ENCODE results near the gene F2RL3. TPM values are rescaled to one million over a fixed set of nuclear protein-coding genes. Genes with fewer than 3 reads are reported as not detected.

The F2RL3 gene
- 0.45 TPM for polyA plus RNA-seq (2013)

- peak within 1 kb of the TSS in 4 of 7 experiments; percentile 28 to 61 (median 42) for H3K4me3 ChIP-seq (ENCODE audit: control insufficient read depth in 1 of 7, extremely low read depth in 1 of 7, insufficient read depth in 4 of 7, low read depth in 2 of 7, low read length in 6 of 7)
- POLR2A ChIA-PET = interaction anchor here (0.8 kb wide), 1 partner anchor 266 kb away, joined by 3 read pairs; no protein-coding TSS in a partner anchor
- CTCF ChIA-PET = interaction anchor here (0.7 kb wide), 1 partner anchor 11 kb away, joined by 4 read pairs; no protein-coding TSS in a partner anchor
- no peaks in the 10 kb centered on the region for H3K27me3 ChIP-seq (replicated peaks in 2 of 5; ENCODE audit: control insufficient read depth in 4 of 5, insufficient read depth in 5 of 5, low read length in 4 of 5)
- no peaks in the 10 kb centered on the region for H3K9me3 ChIP-seq (ENCODE audit: control extremely low read depth in 1 of 5, control insufficient read depth in 4 of 5, insufficient read depth in 2 of 5, low read depth in 1 of 5, low read length in 4 of 5)
- H3K27ac ChIP-seq (ENCODE audit: insufficient read depth in 1 of 2, low read depth in 1 of 2, low read length in 2 of 2, poor library complexity in 1 of 2, severe bottlenecking in 2 of 2) = peak within 1 kb of the TSS in 1 of 2 experiments; percentile 73
- peaks cover 6 to 61% (median 52%) of the 10 kb centered on the region in 4 experiments for H3K4me1 ChIP-seq (ENCODE audit: control extremely low read depth in 1 of 4, control insufficient read depth in 4 of 4, insufficient read depth in 4 of 4, low read length in 3 of 4)
- WGBS (ENCODE audit: insufficient coverage) = 0% methylated on average over 17 of the region's 31 CpGs
- peak; percentile 93 to 98 (median 98) for DNase-seq
- no peaks in the 10 kb centered on the region for H3K36me3 ChIP-seq (ENCODE audit: control insufficient read depth in 4 of 4, insufficient read depth in 4 of 4, low read length in 3 of 4)
Observed at GRCh38 chr19:16888629-16889365, at the start of gene F2RL3. TSS of gene F2RL3 (plus strand) at chr19:16888999. CDS start at chr19:16889190, 191 bp downstream.

GRCh38 chr19:16841391-16841926 is 47.3 kb upstream of the F2RL3 start:
- POLR2A ChIA-PET = no interaction called here
- DNase-seq = no peak
- H3K9me3 ChIP-seq (ENCODE audit: control extremely low read depth in 1 of 5, control insufficient read depth in 4 of 5, insufficient read depth in 2 of 5, low read depth in 1 of 5, low read length in 4 of 5) = no peaks in the 10 kb centered on the region
- peaks cover 0 to 2% (median under 1%) of the 10 kb centered on the region in 4 experiments for H3K4me1 ChIP-seq (ENCODE audit: control extremely low read depth in 1 of 4, control insufficient read depth in 4 of 4, insufficient read depth in 4 of 4, low read length in 3 of 4)
- 97% methylated on average over 12 of the region's 15 CpGs for WGBS (ENCODE audit: insufficient coverage)
- H3K27me3 ChIP-seq (replicated peaks in 2 of 5; ENCODE audit: control insufficient read depth in 4 of 5, insufficient read depth in 5 of 5, low read length in 4 of 5) = no peaks in the 10 kb centered on the region
- H3K4me3 ChIP-seq (ENCODE audit: control insufficient read depth in 1 of 7, extremely low read depth in 1 of 7, insufficient read depth in 4 of 7, low read depth in 2 of 7, low read length in 6 of 7) = no peak overlapping the region
- CTCF ChIA-PET = no interaction called here
- peaks cover 10 to 86% (median 54%) of the 10 kb centered on the region in 4 experiments for H3K36me3 ChIP-seq (ENCODE audit: control insufficient read depth in 4 of 4, insufficient read depth in 4 of 4, low read length in 3 of 4)
- no peak overlapping the region for H3K27ac ChIP-seq (ENCODE audit: insufficient read depth in 1 of 2, low read depth in 1 of 2, low read length in 2 of 2, poor library complexity in 1 of 2, severe bottlenecking in 2 of 2)

DNA sequence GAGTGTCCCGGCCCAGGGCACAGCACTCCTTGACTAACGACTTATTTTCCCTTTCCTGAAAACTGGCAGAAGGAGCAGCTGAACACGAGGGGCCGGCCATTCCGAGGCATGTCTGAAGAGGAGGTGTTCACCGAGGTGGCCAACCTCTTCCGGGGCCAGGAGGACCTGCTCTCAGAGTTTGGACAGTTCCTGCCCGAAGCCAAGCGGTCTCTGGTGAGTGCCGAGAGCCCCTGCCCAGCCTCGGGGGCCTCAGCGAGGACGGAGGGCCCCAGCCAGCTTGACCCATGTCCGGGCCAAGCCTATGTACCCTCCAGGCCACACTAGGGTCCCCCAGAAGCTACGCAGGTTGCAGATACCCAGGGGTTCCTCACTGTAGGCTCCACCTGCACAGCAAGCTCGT is 41.9 kb upstream of the F2RL3 start:
- H3K4me3 ChIP-seq (ENCODE audit: control insufficient read depth in 1 of 7, extremely low read depth in 1 of 7, insufficient read depth in 4 of 7, low read depth in 2 of 7, low read length in 6 of 7) = no peak overlapping the region
- H3K4me1 ChIP-seq (ENCODE audit: control extremely low read depth in 1 of 4, control insufficient read depth in 4 of 4, insufficient read depth in 4 of 4, low read length in 3 of 4) = no peaks in the 10 kb centered on the region
- H3K27me3 ChIP-seq (replicated peaks in 2 of 5; ENCODE audit: control insufficient read depth in 4 of 5, insufficient read depth in 5 of 5, low read length in 4 of 5) = no peaks in the 10 kb centered on the region
- ChIA-PET POLR2A (no interaction called here), CTCF (no interaction called here)
- WGBS (ENCODE audit: insufficient coverage) = 96% methylated on average over 16 of the region's 16 CpGs
- no peak for DNase-seq
- no peak overlapping the region for H3K27ac ChIP-seq (ENCODE audit: insufficient read depth in 1 of 2, low read depth in 1 of 2, low read length in 2 of 2, poor library complexity in 1 of 2, severe bottlenecking in 2 of 2)
- peaks cover 8 to 84% (median 60%) of the 10 kb centered on the region in 4 experiments for H3K36me3 ChIP-seq (ENCODE audit: control insufficient read depth in 4 of 4, insufficient read depth in 4 of 4, low read length in 3 of 4)
- no peaks in the 10 kb centered on the region for H3K9me3 ChIP-seq (ENCODE audit: control extremely low read depth in 1 of 5, control insufficient read depth in 4 of 5, insufficient read depth in 2 of 5, low read depth in 1 of 5, low read length in 4 of 5)

DNA sequence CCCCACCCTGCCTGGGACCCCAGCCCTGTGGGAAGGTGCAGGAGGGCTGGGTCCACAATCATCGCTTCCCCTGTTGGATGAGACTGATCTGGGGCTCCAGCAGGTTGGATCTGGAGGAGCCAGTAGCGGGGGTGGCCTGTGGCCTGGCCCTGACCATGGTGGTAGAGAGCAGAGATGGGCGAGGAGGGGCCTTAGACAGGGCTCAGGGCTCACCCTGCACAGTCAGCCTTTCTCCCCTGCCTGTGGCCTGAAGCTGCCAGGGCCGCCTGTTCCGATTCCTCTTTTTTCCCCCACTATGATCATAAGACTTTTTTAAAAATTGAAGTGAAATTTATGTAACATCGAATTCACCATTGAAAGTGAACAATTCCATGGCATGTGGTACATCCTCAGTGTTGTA is 41.4 kb upstream of the F2RL3 start:
- Histone ChIP-seq H3K27ac (ENCODE audit: insufficient read depth in 1 of 2, low read depth in 1 of 2, low read length in 2 of 2, poor library complexity in 1 of 2, severe bottlenecking in 2 of 2) (no peak overlapping the region), H3K36me3 (ENCODE audit: control insufficient read depth in 4 of 4, insufficient read depth in 4 of 4, low read length in 3 of 4) (peaks cover 8 to 85% (median 60%) of the 10 kb centered on the region in 4 experiments), H3K9me3 (ENCODE audit: control extremely low read depth in 1 of 5, control insufficient read depth in 4 of 5, insufficient read depth in 2 of 5, low read depth in 1 of 5, low read length in 4 of 5) (no peaks in the 10 kb centered on the region), H3K27me3 (replicated peaks in 2 of 5; ENCODE audit: control insufficient read depth in 4 of 5, insufficient read depth in 5 of 5, low read length in 4 of 5) (no peaks in the 10 kb centered on the region), H3K4me1 (ENCODE audit: control extremely low read depth in 1 of 4, control insufficient read depth in 4 of 4, insufficient read depth in 4 of 4, low read length in 3 of 4) (no peaks in the 10 kb centered on the region), H3K4me3 (ENCODE audit: control insufficient read depth in 1 of 7, extremely low read depth in 1 of 7, insufficient read depth in 4 of 7, low read depth in 2 of 7, low read length in 6 of 7) (no peak overlapping the region)
- ChIA-PET CTCF (no interaction called here), POLR2A (no interaction called here)
- 100% methylated on average over 4 of the region's 6 CpGs for WGBS (ENCODE audit: insufficient coverage)
- DNase-seq = no peak

- Histone ChIP-seq H3K4me3 (ENCODE audit: control insufficient read depth in 1 of 7, extremely low read depth in 1 of 7, insufficient read depth in 4 of 7, low read depth in 2 of 7, low read length in 6 of 7) (no peak overlapping the region), H3K27me3 (replicated peaks in 2 of 5; ENCODE audit: control insufficient read depth in 4 of 5, insufficient read depth in 5 of 5, low read length in 4 of 5) (no peaks in the 10 kb centered on the region), H3K36me3 (ENCODE audit: control insufficient read depth in 4 of 4, insufficient read depth in 4 of 4, low read length in 3 of 4) (peaks cover 14 to 87% (median 57%) of the 10 kb centered on the region in 4 experiments), H3K27ac (ENCODE audit: insufficient read depth in 1 of 2, low read depth in 1 of 2, low read length in 2 of 2, poor library complexity in 1 of 2, severe bottlenecking in 2 of 2) (no peak overlapping the region), H3K4me1 (ENCODE audit: control extremely low read depth in 1 of 4, control insufficient read depth in 4 of 4, insufficient read depth in 4 of 4, low read length in 3 of 4) (no peaks in the 10 kb centered on the region), H3K9me3 (ENCODE audit: control extremely low read depth in 1 of 5, control insufficient read depth in 4 of 5, insufficient read depth in 2 of 5, low read depth in 1 of 5, low read length in 4 of 5) (no peaks in the 10 kb centered on the region)
- DNase-seq = no peak
- ChIA-PET POLR2A (no interaction called here), CTCF (interaction anchor here (0.9 to 1.6 kb wide), 2 partner anchors 13 to 47 kb away, joined by 4 read pairs; no protein-coding TSS in a partner anchor)
- no CpG with 5 or more reads among the region's 1 CpG for WGBS (ENCODE audit: insufficient coverage)
Observed at GRCh38 chr19:16849168-16849567, 39.6 kb upstream of the F2RL3 start.

- Histone ChIP-seq H3K9me3 (ENCODE audit: control extremely low read depth in 1 of 5, control insufficient read depth in 4 of 5, insufficient read depth in 2 of 5, low read depth in 1 of 5, low read length in 4 of 5) (no peaks in the 10 kb centered on the region), H3K4me3 (ENCODE audit: control insufficient read depth in 1 of 7, extremely low read depth in 1 of 7, insufficient read depth in 4 of 7, low read depth in 2 of 7, low read length in 6 of 7) (no peak overlapping the region), H3K27ac (ENCODE audit: insufficient read depth in 1 of 2, low read depth in 1 of 2, low read length in 2 of 2, poor library complexity in 1 of 2, severe bottlenecking in 2 of 2) (no peak overlapping the region), H3K27me3 (replicated peaks in 2 of 5; ENCODE audit: control insufficient read depth in 4 of 5, insufficient read depth in 5 of 5, low read length in 4 of 5) (no peaks in the 10 kb centered on the region), H3K4me1 (ENCODE audit: control extremely low read depth in 1 of 4, control insufficient read depth in 4 of 4, insufficient read depth in 4 of 4, low read length in 3 of 4) (no peaks in the 10 kb centered on the region), H3K36me3 (ENCODE audit: control insufficient read depth in 4 of 4, insufficient read depth in 4 of 4, low read length in 3 of 4) (peaks cover 17 to 88% (median 53%) of the 10 kb centered on the region in 4 experiments)
- DNase-seq = no peak
- CTCF ChIA-PET = no interaction called here
- POLR2A ChIA-PET = no interaction called here
- WGBS (ENCODE audit: insufficient coverage) = 94% methylated on average over 2 of the region's 4 CpGs
Observed at GRCh38 chr19:16850133-16850532, 38.7 kb upstream of the F2RL3 start.

DNA sequence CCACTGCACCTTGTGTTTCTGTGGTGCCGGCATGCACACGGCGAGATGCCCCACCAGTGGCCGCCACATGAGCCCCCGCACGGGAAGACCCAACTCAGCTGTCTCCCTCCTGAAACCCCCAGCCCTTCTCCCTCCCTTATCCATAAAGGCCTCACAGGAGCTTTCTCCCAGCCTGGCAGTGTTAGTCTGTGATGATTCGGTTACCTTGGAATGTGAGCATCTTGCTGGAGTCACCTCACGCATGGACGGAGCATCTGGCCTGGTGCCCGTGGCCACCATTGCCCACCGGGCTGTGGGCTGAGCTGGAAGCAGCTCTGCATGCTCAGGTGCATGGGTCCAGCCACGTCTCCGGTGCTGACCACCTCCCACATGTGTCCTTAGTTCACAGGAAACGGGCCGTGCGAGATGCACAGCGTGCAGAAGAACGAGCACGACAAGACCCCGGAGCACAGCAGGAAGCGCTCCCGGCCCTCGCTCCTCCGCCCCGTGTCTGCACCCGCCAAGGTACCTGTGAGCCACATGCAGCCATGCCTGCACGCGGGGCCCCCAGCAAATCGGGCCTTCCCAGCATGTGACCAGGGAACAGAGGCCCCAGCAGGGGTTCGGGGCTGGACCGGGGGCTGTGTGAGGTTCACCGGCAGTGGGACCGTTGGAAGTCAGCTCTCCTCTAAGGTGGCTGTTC is 37.6 kb upstream of the F2RL3 start:
- 95% methylated on average over 31 of the region's 33 CpGs for WGBS (ENCODE audit: insufficient coverage)
- CTCF ChIA-PET = no interaction called here
- Histone ChIP-seq H3K9me3 (ENCODE audit: control extremely low read depth in 1 of 5, control insufficient read depth in 4 of 5, insufficient read depth in 2 of 5, low read depth in 1 of 5, low read length in 4 of 5) (no peaks in the 10 kb centered on the region), H3K27me3 (replicated peaks in 2 of 5; ENCODE audit: control insufficient read depth in 4 of 5, insufficient read depth in 5 of 5, low read length in 4 of 5) (no peaks in the 10 kb centered on the region), H3K4me1 (ENCODE audit: control extremely low read depth in 1 of 4, control insufficient read depth in 4 of 4, insufficient read depth in 4 of 4, low read length in 3 of 4) (no peaks in the 10 kb centered on the region), H3K36me3 (ENCODE audit: control insufficient read depth in 4 of 4, insufficient read depth in 4 of 4, low read length in 3 of 4) (peaks cover 17 to 84% (median 52%) of the 10 kb centered on the region in 4 experiments), H3K27ac (ENCODE audit: insufficient read depth in 1 of 2, low read depth in 1 of 2, low read length in 2 of 2, poor library complexity in 1 of 2, severe bottlenecking in 2 of 2) (no peak overlapping the region), H3K4me3 (ENCODE audit: control insufficient read depth in 1 of 7, extremely low read depth in 1 of 7, insufficient read depth in 4 of 7, low read depth in 2 of 7, low read length in 6 of 7) (no peak overlapping the region)
- POLR2A ChIA-PET = no interaction called here
- no peak for DNase-seq
